Astrocyte of the cerebellum (primary cell): ENCODE data around the gene LYST.
"Not testable (repeated sequence)": the region's sequence is repeated elsewhere in the genome, so short reads cannot be mapped to it uniquely, and the experiment has no call there.

ENCODE experiments used
- DNase-seq: peaks from one replicate; pipeline ENCODE4 v3.0.0-alpha.2; 2011; ENCODE audit warnings: low read depth
- H3K4me3 ChIP-seq: 2 replicates; pipeline ENCODE4 v1.5.1; 2011; ENCODE audit warnings: mild to moderate bottlenecking, low read depth, low read length, moderate library complexity
- CTCF ChIP-seq: IDR thresholded peaks from 2 replicates; pipeline ENCODE4 v1.5.1; 2012; ENCODE audit warnings: low read length, low read depth, moderate library complexity, mild to moderate bottlenecking; ENCODE audit errors: missing control alignments
- in situ Hi-C: cut with HindIII; loops from 2 replicates; pipeline ENCODE4 v1.10.0; 2017; ENCODE audit warnings: low sequenced_read_pairs

Gene LYST

GRCh38 chr1:235866205-235866912, at the start of gene LYST:
LYST (minus strand) TSS chr1:235866906; CDS start chr1:235830417, 36,489 bp downstream.
- peak; percentile 59 for TF ChIP-seq CTCF
- H3K4me3 ChIP-seq: peak within 1 kb of the TSS; percentile 82
- DNase-seq: no peak
- in situ Hi-C loops: loop anchor here (5.0 kb wide), 1 partner anchor 106 kb away; no protein-coding TSS in a partner anchor

- in situ Hi-C loops, DNase-seq: not testable (repeated sequence)
Measured at GRCh38 chr1:235915489-235915888, 48.8 kb upstream of the LYST start.

GRCh38 chr1:235913311-235913710, 46.6 kb upstream of the LYST start:
- no peak for TF ChIP-seq CTCF
- no peak overlapping the region for H3K4me3 ChIP-seq
- in situ Hi-C loops: no loop called here
- DNase-seq: no peak

More at GRCh38 chr1:235915489-235915888, 48.8 kb upstream of the LYST start:
- not testable (repeated sequence) for H3K4me3 ChIP-seq

GRCh38 chr1:235911876-235912275, 45.2 kb upstream of the LYST start:
- in situ Hi-C loops: no loop called here
- DNase-seq: no peak
- H3K4me3 ChIP-seq: no peak overlapping the region
- TF ChIP-seq CTCF: no peak

- in situ Hi-C loops: no loop called here
- no peak for DNase-seq
- TF ChIP-seq CTCF: no peak
- H3K4me3 ChIP-seq: no peak overlapping the region
Measured at GRCh38 chr1:235911300-235911662, 44.6 kb upstream of the LYST start.

GRCh38 chr1:235910357-235911299, 43.9 kb upstream of the LYST start:
- no peak for TF ChIP-seq CTCF
- peak; percentile 78 for DNase-seq
- in situ Hi-C loops: no loop called here
- H3K4me3 ChIP-seq: no peak overlapping the region
